Measurements from ENCODE around the gene SKP2. TPM values are rescaled to one million over a fixed set of nuclear protein-coding genes. Genes with fewer than 3 reads are reported as not detected.
"Not testable (repeated sequence)": the region's sequence is repeated elsewhere in the genome, so short reads cannot be mapped to it uniquely, and the experiment has no call there.

Gene SKP2
- total RNA-seq, 1 donor from 2014 or later = 41.3 TPM

DNA sequence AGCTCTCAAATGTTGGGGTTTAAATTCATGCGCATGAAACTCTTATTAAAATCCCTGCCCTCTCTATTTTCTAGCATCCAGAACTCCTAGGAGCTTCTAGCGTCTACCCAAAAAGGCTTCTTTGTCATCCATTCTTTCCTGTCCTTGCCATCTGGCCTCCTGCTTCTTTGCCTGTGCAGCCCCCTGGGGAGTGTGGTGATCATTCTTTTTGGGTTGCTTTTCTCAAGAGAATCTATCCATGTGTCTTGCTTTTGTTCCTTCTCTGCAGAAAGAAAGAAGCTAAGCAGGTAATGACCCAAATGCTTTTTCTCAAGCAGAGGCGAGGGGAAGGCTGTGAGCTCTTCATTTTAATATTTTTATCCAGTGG is 26.6 kb downstream of the SKP2 start:
- Mint-ChIP-seq H3K4me3 (ENCODE audit: unreplicated experiment) (no peak overlapping the region), H3K36me3 (ENCODE audit: low read depth, unreplicated experiment) (no peaks in the 10 kb centered on the region), H3K27me3 (ENCODE audit: unreplicated experiment) (no peaks in the 10 kb centered on the region), H3K9me3 (ENCODE audit: unreplicated experiment) (no peaks in the 10 kb centered on the region), H3K4me1 (ENCODE audit: unreplicated experiment) (peaks cover 4% of the 10 kb centered on the region), H3K27ac (ENCODE audit: unreplicated experiment) (no peak overlapping the region)
- no peak for DNase-seq (ENCODE audit: low spot score)
- TF ChIP-seq, protein P1, sequence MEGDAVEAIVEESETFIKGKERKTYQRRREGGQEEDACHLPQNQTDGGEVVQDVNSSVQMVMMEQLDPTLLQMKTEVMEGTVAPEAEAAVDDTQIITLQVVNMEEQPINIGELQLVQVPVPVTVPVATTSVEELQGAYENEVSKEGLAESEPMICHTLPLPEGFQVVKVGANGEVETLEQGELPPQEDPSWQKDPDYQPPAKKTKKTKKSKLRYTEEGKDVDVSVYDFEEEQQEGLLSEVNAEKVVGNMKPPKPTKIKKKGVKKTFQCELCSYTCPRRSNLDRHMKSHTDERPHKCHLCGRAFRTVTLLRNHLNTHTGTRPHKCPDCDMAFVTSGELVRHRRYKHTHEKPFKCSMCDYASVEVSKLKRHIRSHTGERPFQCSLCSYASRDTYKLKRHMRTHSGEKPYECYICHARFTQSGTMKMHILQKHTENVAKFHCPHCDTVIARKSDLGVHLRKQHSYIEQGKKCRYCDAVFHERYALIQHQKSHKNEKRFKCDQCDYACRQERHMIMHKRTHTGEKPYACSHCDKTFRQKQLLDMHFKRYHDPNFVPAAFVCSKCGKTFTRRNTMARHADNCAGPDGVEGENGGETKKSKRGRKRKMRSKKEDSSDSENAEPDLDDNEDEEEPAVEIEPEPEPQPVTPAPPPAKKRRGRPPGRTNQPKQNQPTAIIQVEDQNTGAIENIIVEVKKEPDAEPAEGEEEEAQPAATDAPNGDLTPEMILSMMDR (IDR thresholded peaks at IDR 0.05; ENCODE audit: unreplicated experiment) = no peak

DNA sequence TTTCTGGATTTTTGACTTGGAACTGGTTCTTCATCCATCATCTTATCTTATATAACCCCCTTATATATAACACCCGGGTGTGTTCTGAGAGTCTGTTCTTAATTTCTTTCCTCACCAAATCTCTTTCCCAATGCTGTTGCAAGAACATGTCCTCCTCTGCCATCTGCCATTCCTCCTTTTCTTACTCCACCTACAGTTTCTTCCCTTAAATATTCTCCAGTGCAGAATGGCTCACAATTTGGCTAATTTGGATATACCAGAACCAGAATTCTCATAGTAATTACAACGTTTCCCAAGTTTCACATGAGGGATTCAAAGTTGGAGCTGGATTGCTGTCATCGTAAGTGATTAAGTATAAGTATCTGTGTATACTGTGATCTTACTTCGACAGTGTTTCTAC is 28.0 kb downstream of the SKP2 start:
- H3K27ac Mint-ChIP-seq (ENCODE audit: unreplicated experiment) = no peak overlapping the region
- no peak overlapping the region for H3K4me3 Mint-ChIP-seq (ENCODE audit: unreplicated experiment)
- no peaks in the 10 kb centered on the region for H3K27me3 Mint-ChIP-seq (ENCODE audit: unreplicated experiment)
- H3K9me3 Mint-ChIP-seq (ENCODE audit: unreplicated experiment) = no peaks in the 10 kb centered on the region
- TF ChIP-seq, protein P1 (IDR thresholded peaks at IDR 0.05; ENCODE audit: unreplicated experiment) = no peak
- DNase-seq (ENCODE audit: low spot score) = no peak
- H3K36me3 Mint-ChIP-seq (ENCODE audit: low read depth, unreplicated experiment) = no peaks in the 10 kb centered on the region
- no peaks in the 10 kb centered on the region for H3K4me1 Mint-ChIP-seq (ENCODE audit: unreplicated experiment)

DNA sequence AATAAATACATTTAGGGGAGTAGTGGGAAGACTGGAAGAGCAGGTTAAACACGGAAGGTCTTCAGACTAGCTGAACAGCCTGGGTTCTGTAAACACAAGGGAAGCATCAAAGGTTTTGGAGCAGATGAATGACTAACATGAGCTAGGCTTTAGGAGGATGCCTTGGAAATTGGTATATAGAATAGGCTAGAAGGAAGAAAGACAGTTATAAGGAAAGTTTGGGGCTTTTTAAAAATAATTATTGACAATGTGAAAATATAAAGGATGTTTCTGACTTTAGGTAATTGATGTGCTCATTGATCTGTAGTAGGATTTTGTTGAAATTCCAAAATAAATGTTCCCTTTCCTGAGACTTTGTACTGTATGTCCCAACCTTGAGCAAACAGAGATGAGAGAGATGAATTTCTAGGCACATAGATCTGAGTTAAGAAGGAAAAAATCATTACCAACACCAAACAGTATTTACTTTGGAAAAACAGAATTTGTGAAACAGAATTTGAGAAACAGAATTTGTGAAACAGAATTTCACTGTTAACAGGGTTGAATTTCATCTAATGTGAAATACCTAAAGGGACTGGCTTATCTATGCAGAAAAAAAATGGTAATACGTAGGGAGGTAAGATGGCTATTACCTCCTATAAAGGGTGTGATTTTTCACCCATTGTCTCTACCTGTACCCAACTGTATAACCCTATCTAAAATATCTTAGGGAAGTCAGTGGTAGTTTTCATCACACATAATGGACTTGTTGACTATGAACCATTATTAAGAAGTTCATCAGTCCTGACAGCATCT is 28.8 kb downstream of the SKP2 start:
- H3K27ac Mint-ChIP-seq (ENCODE audit: unreplicated experiment) = no peak overlapping the region
- H3K4me3 Mint-ChIP-seq (ENCODE audit: unreplicated experiment) = no peak overlapping the region
- no peak for DNase-seq (ENCODE audit: low spot score)
- H3K27me3 Mint-ChIP-seq (ENCODE audit: unreplicated experiment) = peaks cover 2% of the 10 kb centered on the region
- TF ChIP-seq, protein P1 (IDR thresholded peaks at IDR 0.05; ENCODE audit: unreplicated experiment) = no peak
- no peaks in the 10 kb centered on the region for H3K4me1 Mint-ChIP-seq (ENCODE audit: unreplicated experiment)
- H3K36me3 Mint-ChIP-seq (ENCODE audit: low read depth, unreplicated experiment) = peaks cover under 1% of the 10 kb centered on the region
- H3K9me3 Mint-ChIP-seq (ENCODE audit: unreplicated experiment) = no peaks in the 10 kb centered on the region

DNA sequence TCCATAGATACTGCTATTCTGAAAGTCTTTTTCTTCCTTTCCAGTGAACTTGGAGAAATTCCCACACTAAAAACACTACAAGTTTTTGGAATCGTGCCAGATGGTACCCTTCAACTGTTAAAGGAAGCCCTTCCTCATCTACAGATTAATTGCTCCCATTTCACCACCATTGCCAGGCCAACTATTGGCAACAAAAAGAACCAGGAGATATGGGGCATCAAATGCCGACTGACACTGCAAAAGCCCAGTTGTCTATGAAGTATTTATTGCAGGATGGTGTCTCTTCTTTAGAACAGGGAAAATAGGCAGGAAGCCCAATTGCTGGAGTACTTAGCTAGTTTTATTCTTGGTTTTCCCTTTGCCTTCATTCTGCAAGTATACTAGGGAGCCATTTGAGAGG is 29.9 kb downstream of the SKP2 start:
- no peak overlapping the region for H3K27ac Mint-ChIP-seq (ENCODE audit: unreplicated experiment)
- H3K36me3 Mint-ChIP-seq (ENCODE audit: low read depth, unreplicated experiment) = peaks cover 6% of the 10 kb centered on the region
- TF ChIP-seq, protein P1 (IDR thresholded peaks at IDR 0.05; ENCODE audit: unreplicated experiment) = no peak
- H3K27me3 Mint-ChIP-seq (ENCODE audit: unreplicated experiment) = peaks cover 2% of the 10 kb centered on the region
- no peaks in the 10 kb centered on the region for H3K9me3 Mint-ChIP-seq (ENCODE audit: unreplicated experiment)
- DNase-seq (ENCODE audit: low spot score) = no peak
- no peaks in the 10 kb centered on the region for H3K4me1 Mint-ChIP-seq (ENCODE audit: unreplicated experiment)
- no peak overlapping the region for H3K4me3 Mint-ChIP-seq (ENCODE audit: unreplicated experiment)

DNA sequence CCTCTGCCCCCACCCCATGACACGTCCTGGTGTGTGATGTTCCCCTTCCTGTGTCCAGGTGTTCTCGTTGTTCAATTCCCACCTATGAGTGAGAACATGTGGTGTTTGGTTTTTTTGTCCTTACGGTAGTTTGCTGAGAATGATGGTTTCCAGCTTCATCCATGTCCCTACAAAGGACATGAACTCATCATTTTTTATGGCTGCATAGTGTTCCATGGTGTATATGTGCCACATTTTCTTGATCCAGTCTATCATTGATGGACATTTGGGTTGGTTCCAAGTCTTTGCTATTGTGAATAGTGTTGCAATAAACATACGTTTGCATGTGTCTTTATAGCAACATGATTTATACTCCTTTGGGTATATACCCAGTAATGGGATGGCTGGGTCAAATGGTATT is 32.5 kb downstream of the SKP2 start:
- H3K9me3 Mint-ChIP-seq (ENCODE audit: unreplicated experiment); H3K27ac Mint-ChIP-seq (ENCODE audit: unreplicated experiment); H3K4me3 Mint-ChIP-seq (ENCODE audit: unreplicated experiment); DNase-seq (ENCODE audit: low spot score); H3K27me3 Mint-ChIP-seq (ENCODE audit: unreplicated experiment); H3K4me1 Mint-ChIP-seq (ENCODE audit: unreplicated experiment): not testable (repeated sequence)
- H3K36me3 Mint-ChIP-seq (ENCODE audit: low read depth, unreplicated experiment) = peaks cover 28% of the 10 kb centered on the region

All from endothelial cell (in vitro differentiated cells).